OCI-LY7 (cell line): ENCODE data around the gene KLF3. TPM values are rescaled to one million over a fixed set of nuclear protein-coding genes. Genes with fewer than 3 reads are reported as not detected.

Source experiments
- BruUV-seq: library from RNA; stranded (reverse); fragments of 400-500 nt; replicated peaks from 2 replicates; lab custom pipeline; 2021; lab: Mats Ljungman, UMichigan
- CTCF ChIA-PET: fragments of 300-600 bp; sonication (Branson Sonifier 250); formaldehyde crosslinking; loops from one replicate; lab custom pipeline; 2022; ENCODE audit warnings: antibody characterized with exemption; ENCODE audit not compliant: unreplicated experiment; lab: Charles Lee
- POLR2A ChIA-PET: fragments of 300-600 bp; sonication (Branson Sonifier 250); formaldehyde crosslinking; loops from one replicate; lab custom pipeline; 2022; ENCODE audit warnings: antibody characterized with exemption; lab: Charles Lee
- DNase-seq: peaks from one replicate; pipeline ENCODE4 v3.0.0-alpha.2; 2015; ENCODE audit warnings: low spot score
- H2AFZ ChIP-seq: fragments of 200-600 bp; sonication (generic), shearing (Covaris generic); 2 replicates; pipeline ENCODE4 v1.6.1; 2014; ENCODE audit warnings: mild to moderate bottlenecking, antibody characterized with exemption, low read length, moderate library complexity
- H3K27ac ChIP-seq: fragments of 200-600 bp; sonication (generic); 2 replicates; pipeline ENCODE4 v1.5.1; 2014; ENCODE audit warnings: mixed run types, low read depth, mild to moderate bottlenecking, moderate library complexity, low read length, inconsistent platforms; ENCODE audit not compliant: poor library complexity, severe bottlenecking
- H3K36me3 ChIP-seq: fragments of 200-600 bp; sonication (generic); 2 replicates; pipeline ENCODE4 v1.6.1; 2014; ENCODE audit warnings: mild to moderate bottlenecking, antibody characterized with exemption, low read length, moderate library complexity, mixed read lengths; ENCODE audit not compliant: insufficient read depth
- H3K4me1 ChIP-seq: fragments of 200-600 bp; sonication (generic); 2 replicates; pipeline ENCODE4 v1.5.1; 2014; ENCODE audit warnings: mild to moderate bottlenecking, low read length; ENCODE audit not compliant: insufficient read depth, poor library complexity, severe bottlenecking
- H3K4me2 ChIP-seq: fragments of 200-600 bp; sonication (generic); 2 replicates; pipeline ENCODE4 v1.6.1; 2014; ENCODE audit warnings: mild to moderate bottlenecking, low read length
- H3K4me3 ChIP-seq: fragments of 200-600 bp; sonication (generic); 2 replicates; pipeline ENCODE4 v1.5.1; 2014; ENCODE audit warnings: mild to moderate bottlenecking, low read depth, low read length; ENCODE audit not compliant: poor library complexity, severe bottlenecking
- H3K79me2 ChIP-seq: fragments of 200-600 bp; sonication (generic); 2 replicates; pipeline ENCODE4 v1.6.1; 2016; ENCODE audit warnings: low read depth, mild to moderate bottlenecking, low read length, moderate library complexity, mixed read lengths; ENCODE audit not compliant: insufficient read depth
- H3K9me2 ChIP-seq: fragments of 200-600 bp; sonication (generic); 2 replicates; pipeline ENCODE4 v1.6.1; 2016; ENCODE audit warnings: mild to moderate bottlenecking, low read length, mixed read lengths; ENCODE audit not compliant: insufficient read depth
- H3K9me3 ChIP-seq: fragments of 200-600 bp; sonication (generic); 2 replicates; pipeline ENCODE4 v1.6.1; 2014; ENCODE audit warnings: mild to moderate bottlenecking, mixed run types, low read length, mixed read lengths
- H4K20me1 ChIP-seq: fragments of 200-600 bp; sonication (generic); 2 replicates; pipeline ENCODE4 v1.6.1; 2014; ENCODE audit warnings: mild to moderate bottlenecking, antibody characterized with exemption, low read length, moderate library complexity, mixed read lengths; ENCODE audit not compliant: insufficient read depth
- CTCF ChIP-seq: fragments of 200-600 bp; sonication (generic); conservative IDR thresholded peaks from 2 replicates; pipeline ENCODE4 v1.5.1; 2014; ENCODE audit warnings: mild to moderate bottlenecking, antibody characterized with exemption, low read length, moderate library complexity, mixed read lengths
- EZH2phosphoT487 ChIP-seq: fragments of 200-600 bp; sonication (generic); IDR thresholded peaks from 2 replicates; pipeline ENCODE4 v1.6.1; 2018; ENCODE audit warnings: low read depth, borderline replicate concordance, mild to moderate bottlenecking, mixed run types, antibody characterized with exemption, low read length, moderate library complexity, mixed read lengths
- intact Hi-C: fragments of 100-400 bp; cut with micrococcal nuclease; formaldehyde crosslinking; loops from one replicate; pipeline ENCODE4 v1.10.0; 2022; ENCODE audit not compliant: unreplicated experiment
- total RNA-seq, 2 experiments: library from RNA; depleted of rRNA in 1 of 2; stranded (reverse); fragments of >200 nt in 1 of 2; shearing (Covaris generic) in 1 of 2; gene quantifications; 2 replicates each; pipeline ENCODE4 v1.2.3, GENCODE V29; 2014 to 2022

The KLF3 gene
- total RNA-seq, 2 experiments from 2014 or later: 0.09 to 0.23 TPM

GRCh38 chr4:38665551-38666411, 1.8 kb downstream of the KLF3 start:
- H4K20me1 ChIP-seq: no peaks in the 10 kb centered on the region
- no peaks in the 10 kb centered on the region for H3K9me2 ChIP-seq
- TF ChIP-seq CTCF: no peak
- TF ChIP-seq EZH2phosphoT487: no peak
- no TSS peak for BruUV-seq
- intact Hi-C loops: no loop called here
- CTCF ChIA-PET: no interaction called here
- DNase-seq: no peak
- H2AFZ ChIP-seq: no peak overlapping the region
- no peaks in the 10 kb centered on the region for H3K36me3 ChIP-seq
- POLR2A ChIA-PET: interaction anchor here (0.5 to 1.1 kb wide), 2 partner anchors 11 to 764 kb away, joined by 3 to 4 read pairs; no protein-coding TSS in a partner anchor
- H3K4me2 ChIP-seq: no peak overlapping the region
- no peak overlapping the region for H3K4me3 ChIP-seq
- peaks cover 5% of the 10 kb centered on the region for H3K4me1 ChIP-seq
- no peaks in the 10 kb centered on the region for H3K9me3 ChIP-seq
- H3K27ac ChIP-seq: no peak overlapping the region
- no peaks in the 10 kb centered on the region for H3K79me2 ChIP-seq

- Histone ChIP-seq H3K9me3 (no peaks in the 10 kb centered on the region), H4K20me1 (no peaks in the 10 kb centered on the region), H3K27ac (no peak overlapping the region), H3K4me1 (peaks cover 9% of the 10 kb centered on the region), H3K9me2 (no peaks in the 10 kb centered on the region), H2AFZ (no peak overlapping the region), H3K36me3 (no peaks in the 10 kb centered on the region), H3K4me2 (no peak overlapping the region), H3K4me3 (no peak overlapping the region), H3K79me2 (no peaks in the 10 kb centered on the region)
- intact Hi-C loops: no loop called here
- no TSS peak for BruUV-seq
- ChIA-PET CTCF (no interaction called here), POLR2A (interaction anchor here (0.5 to 1.1 kb wide), 2 partner anchors 10 to 765 kb away, joined by 3 to 4 read pairs; no protein-coding TSS in a partner anchor)
- no peak for DNase-seq
- TF ChIP-seq CTCF (no peak), EZH2phosphoT487 (no peak)
Observed at GRCh38 chr4:38666766-38667084, 2.7 kb downstream of the KLF3 start.
